IPS DF 19.7 (cell line): ENCODE results near the gene LMO1.

Source experiments
- DNase-seq: peaks from one replicate; pipeline ENCODE4 v3.0.0-alpha.2; 2013; ENCODE audit warnings: low read depth, low spot score

Gene LMO1

GRCh38 chr11:8263109-8263768 lies 439 bp downstream of the LMO1 start:
- no peak for DNase-seq

GRCh38 chr11:8262552-8263108 lies 1.0 kb downstream of the LMO1 start:
- DNase-seq = no peak

GRCh38 chr11:8261921-8262551 lies 1.6 kb downstream of the LMO1 start:
- DNase-seq = no peak

- no peak for DNase-seq
Observed at GRCh38 chr11:8261291-8261690, 2.4 kb downstream of the LMO1 start.

- DNase-seq = no peak
Observed at GRCh38 chr11:8260202-8260966, 3.3 kb downstream of the LMO1 start.

GRCh38 chr11:8259306-8259959 lies 4.2 kb downstream of the LMO1 start:
- no peak for DNase-seq

GRCh38 chr11:8258784-8259183 lies 4.9 kb downstream of the LMO1 start:
- DNase-seq = no peak

- no peak for DNase-seq
Observed at GRCh38 chr11:8258289-8258688, 5.4 kb downstream of the LMO1 start.

- DNase-seq = no peak
Observed at GRCh38 chr11:8257003-8257664, 6.5 kb downstream of the LMO1 start.

- no peak for DNase-seq
Observed at GRCh38 chr11:8256271-8257002, 7.2 kb downstream of the LMO1 start.

- no peak for DNase-seq
Observed at GRCh38 chr11:8253566-8253965, 10.1 kb downstream of the LMO1 start.

GRCh38 chr11:8252946-8253345 lies 10.7 kb downstream of the LMO1 start:
- DNase-seq = no peak

- no peak for DNase-seq
Observed at GRCh38 chr11:8252388-8252787, 11.3 kb downstream of the LMO1 start.

GRCh38 chr11:8251616-8252295 lies 11.9 kb downstream of the LMO1 start:
- no peak for DNase-seq

- no peak for DNase-seq
Observed at GRCh38 chr11:8250981-8251615, 12.6 kb downstream of the LMO1 start.

- DNase-seq = no peak
Observed at GRCh38 chr11:8250434-8250833, 13.2 kb downstream of the LMO1 start.

- DNase-seq = no peak
Observed at GRCh38 chr11:8249482-8249881, 14.2 kb downstream of the LMO1 start.

- no peak for DNase-seq
Observed at GRCh38 chr11:8248786-8249185, 14.9 kb downstream of the LMO1 start.

GRCh38 chr11:8247312-8247711 lies 16.4 kb downstream of the LMO1 start:
- DNase-seq = no peak

GRCh38 chr11:8243458-8243857 lies 20.2 kb downstream of the LMO1 start:
- no peak for DNase-seq
